ENCODE measurements around the gene MAN2C1. TPM values are rescaled to one million over a fixed set of nuclear protein-coding genes. Genes with fewer than 3 reads are reported as not detected.
"Not testable (repeated sequence)": the region's sequence is repeated elsewhere in the genome, so short reads cannot be mapped to it uniquely, and the experiment has no call there.

MAN2C1 gene
- total RNA-seq = 100 to 1,000 TPM; 114 to 245 TPM

DNA sequence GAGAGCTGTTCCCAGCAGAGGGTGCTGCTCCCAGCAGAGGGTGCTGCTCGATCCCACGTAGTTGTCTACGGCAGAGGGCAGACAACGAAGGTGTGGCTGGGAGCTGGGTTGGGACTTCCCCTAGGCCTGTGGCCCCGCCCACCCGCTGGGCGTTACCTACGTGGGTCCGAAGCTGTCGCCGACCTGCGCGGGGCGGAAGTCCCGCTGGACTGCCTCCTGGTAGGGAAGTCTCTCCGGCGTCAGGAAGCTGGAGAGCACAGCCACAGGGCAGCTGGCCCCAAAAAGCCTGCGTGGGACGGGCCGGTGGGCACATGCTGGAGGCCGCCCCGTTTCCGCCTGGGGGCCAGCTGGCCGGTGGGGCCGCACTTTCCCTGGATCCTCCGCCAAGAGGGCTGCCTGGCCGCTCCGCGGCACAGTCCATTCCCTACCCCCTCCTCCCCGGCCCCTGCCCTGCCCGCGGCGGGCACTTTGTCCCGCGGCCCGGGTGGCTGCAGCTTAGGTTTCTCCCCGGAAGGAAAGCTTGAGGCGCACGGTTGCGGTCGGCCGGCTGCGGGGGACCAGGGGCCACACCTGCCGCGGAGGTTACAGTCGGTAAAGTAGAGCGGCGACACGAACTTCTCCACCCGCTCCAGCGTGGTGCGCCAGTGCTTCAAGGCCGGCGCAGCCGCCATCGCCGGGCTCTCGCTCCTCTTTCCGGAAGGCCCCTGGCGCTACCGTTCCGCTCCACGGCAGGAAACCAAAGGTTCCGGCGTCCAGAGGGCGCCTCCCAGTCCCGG is at the start of gene MAN2C1:
MAN2C1 (minus strand) TSS at position 695 of the 776 bp plus-strand sequence; CDS start at position 671, 24 bp downstream.
- peak; percentile 96 for ATAC-seq (replicated peaks)
- Mint-ChIP-seq H3K9me3 (no peaks in the 10 kb centered on the region), H3K36me3 (ENCODE audit: low read depth) (peaks cover 73% of the 10 kb centered on the region), H3K27me3 (no peaks in the 10 kb centered on the region), H3K27ac (peak within 1 kb of the TSS; percentile 94), H3K4me3 (peak within 1 kb of the TSS; percentile 95), H3K4me1 (peaks cover 6% of the 10 kb centered on the region)

DNA sequence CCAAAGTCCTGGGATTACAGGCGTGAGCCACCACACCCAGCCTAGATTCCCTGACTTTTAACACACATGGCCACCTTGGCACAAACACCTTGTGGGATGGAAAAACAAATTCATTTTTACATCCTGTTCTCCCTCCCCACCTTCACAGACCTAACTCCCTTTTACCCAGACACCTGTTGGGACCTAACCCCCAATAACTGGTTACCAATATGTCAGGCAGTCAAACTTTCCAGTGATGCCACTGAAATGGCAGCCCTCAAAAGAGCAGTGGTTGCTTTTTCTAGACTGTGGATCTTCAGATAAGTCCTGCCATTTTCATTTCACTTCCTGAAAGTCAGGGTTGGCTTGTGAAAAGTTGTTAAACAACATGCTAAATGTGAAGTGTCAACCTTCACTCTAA is 48.2 kb upstream of the MAN2C1 start:
- Mint-ChIP-seq H3K4me1 (peaks cover 13% of the 10 kb centered on the region), H3K36me3 (ENCODE audit: low read depth) (peaks cover 91% of the 10 kb centered on the region)
- ATAC-seq (replicated peaks) = no peak

DNA sequence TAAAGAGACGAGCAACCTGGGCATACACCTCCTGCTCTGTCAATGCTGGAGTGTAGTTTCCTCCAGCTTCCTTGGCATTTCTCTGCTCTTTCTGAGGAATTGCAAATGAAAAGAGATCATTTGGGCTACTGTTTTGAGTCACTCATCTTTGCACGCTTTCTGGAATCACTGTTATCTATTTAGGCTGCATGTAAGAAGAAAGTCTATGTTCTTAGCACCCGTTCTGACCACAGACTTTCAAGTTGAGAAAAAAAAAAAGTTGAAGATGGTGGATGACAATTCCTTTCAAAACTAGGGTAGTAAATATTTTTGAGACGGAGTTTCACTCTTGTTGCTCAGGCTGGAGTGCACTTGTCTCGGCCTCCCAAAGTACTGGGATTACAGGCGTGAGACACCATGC is 41.8 kb upstream of the MAN2C1 start:
- peak overlapping the region; percentile 5 for H3K4me3 Mint-ChIP-seq
- H3K36me3 Mint-ChIP-seq (ENCODE audit: low read depth) = peaks cover 100% of the 10 kb centered on the region
- H3K27me3 Mint-ChIP-seq = no peaks in the 10 kb centered on the region
- H3K4me1 Mint-ChIP-seq = peaks cover 25% of the 10 kb centered on the region
- ATAC-seq (replicated peaks) = peak; percentile 63
- H3K9me3 Mint-ChIP-seq = no peaks in the 10 kb centered on the region
- peak overlapping the region; percentile 39 for H3K27ac Mint-ChIP-seq

More for the DNA sequence above, 48.2 kb upstream of the MAN2C1 start:
- no peaks in the 10 kb centered on the region for H3K27me3 Mint-ChIP-seq
- H3K4me3 Mint-ChIP-seq = no peak overlapping the region
- no peaks in the 10 kb centered on the region for H3K9me3 Mint-ChIP-seq
- H3K27ac Mint-ChIP-seq = peak overlapping the region; percentile 76

DNA sequence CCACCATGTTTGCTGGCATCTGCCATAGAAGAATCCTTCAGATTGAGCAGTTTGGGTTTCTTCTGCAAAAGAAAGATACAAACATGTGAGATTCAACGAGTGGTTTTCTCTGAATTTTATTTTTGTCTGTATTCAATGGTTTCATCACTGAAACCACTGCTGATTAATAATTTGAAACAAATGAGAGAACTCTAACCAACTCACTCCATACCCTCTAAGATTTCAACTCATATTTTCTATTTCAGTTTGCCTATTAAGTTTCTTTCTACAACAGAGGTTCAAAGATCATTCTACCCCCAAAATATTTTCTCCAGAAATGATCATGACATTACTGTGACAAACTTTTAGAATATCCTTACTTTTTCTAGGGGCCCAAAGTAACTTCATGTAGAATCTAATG is 38.7 kb upstream of the MAN2C1 start:
- Mint-ChIP-seq H3K9me3 (no peaks in the 10 kb centered on the region), H3K27ac (peak overlapping the region; percentile 90), H3K36me3 (ENCODE audit: low read depth) (peaks cover 100% of the 10 kb centered on the region), H3K4me3 (peak overlapping the region; percentile 70), H3K4me1 (peaks cover 23% of the 10 kb centered on the region), H3K27me3 (no peaks in the 10 kb centered on the region)
- ATAC-seq (replicated peaks) = peak; percentile 76

DNA sequence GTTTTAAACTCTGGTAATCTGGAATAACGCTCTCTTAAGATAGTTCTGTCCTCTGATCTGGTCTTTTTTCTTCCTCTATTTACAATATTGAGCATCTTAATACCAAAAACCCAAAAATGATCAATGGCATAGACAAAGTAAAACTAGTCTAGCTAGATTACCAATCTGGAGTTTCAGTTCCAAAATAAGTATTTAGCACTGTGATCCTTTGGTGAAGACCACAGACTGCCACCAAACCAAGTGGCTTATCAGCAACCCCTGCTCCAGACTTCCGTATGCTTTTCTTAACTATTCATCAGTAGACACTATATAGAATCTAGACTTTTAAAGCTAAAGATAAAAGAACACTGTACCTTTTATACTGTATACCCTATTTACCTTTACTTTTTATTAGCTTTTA is 35.5 kb upstream of the MAN2C1 start:
- peak overlapping the region; percentile 81 for H3K27ac Mint-ChIP-seq
- H3K4me1 Mint-ChIP-seq = peaks cover 17% of the 10 kb centered on the region
- ATAC-seq (replicated peaks) = peak; percentile 56
- peaks cover 100% of the 10 kb centered on the region for H3K36me3 Mint-ChIP-seq (ENCODE audit: low read depth)
- no peak overlapping the region for H3K4me3 Mint-ChIP-seq
- H3K9me3 Mint-ChIP-seq = no peaks in the 10 kb centered on the region
- no peaks in the 10 kb centered on the region for H3K27me3 Mint-ChIP-seq

DNA sequence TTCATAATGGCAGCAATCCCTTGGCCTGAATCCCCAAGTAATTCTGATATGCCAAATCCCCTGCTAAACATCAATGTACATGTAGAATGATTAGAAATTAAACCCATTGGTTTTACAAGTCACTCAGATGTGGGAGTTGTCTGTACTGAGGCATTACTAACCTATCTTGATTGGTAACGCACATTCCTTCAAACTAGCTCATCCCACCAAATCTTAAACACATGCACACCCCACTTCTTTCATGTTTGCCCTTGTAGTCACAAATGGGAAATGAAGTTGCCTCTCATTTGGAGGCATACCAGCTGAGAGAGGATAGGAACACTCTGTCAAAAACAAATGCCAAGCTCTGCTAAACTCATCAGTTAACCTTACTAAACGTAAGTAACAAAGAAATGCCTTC is 29.1 kb upstream of the MAN2C1 start:
- H3K9me3 Mint-ChIP-seq = no peaks in the 10 kb centered on the region
- ATAC-seq (replicated peaks) = no peak
- H3K4me1 Mint-ChIP-seq = peaks cover 12% of the 10 kb centered on the region
- H3K36me3 Mint-ChIP-seq (ENCODE audit: low read depth) = peaks cover 100% of the 10 kb centered on the region
- no peaks in the 10 kb centered on the region for H3K27me3 Mint-ChIP-seq
- H3K4me3 Mint-ChIP-seq = no peak overlapping the region
- H3K27ac Mint-ChIP-seq = peak overlapping the region; percentile 37

DNA sequence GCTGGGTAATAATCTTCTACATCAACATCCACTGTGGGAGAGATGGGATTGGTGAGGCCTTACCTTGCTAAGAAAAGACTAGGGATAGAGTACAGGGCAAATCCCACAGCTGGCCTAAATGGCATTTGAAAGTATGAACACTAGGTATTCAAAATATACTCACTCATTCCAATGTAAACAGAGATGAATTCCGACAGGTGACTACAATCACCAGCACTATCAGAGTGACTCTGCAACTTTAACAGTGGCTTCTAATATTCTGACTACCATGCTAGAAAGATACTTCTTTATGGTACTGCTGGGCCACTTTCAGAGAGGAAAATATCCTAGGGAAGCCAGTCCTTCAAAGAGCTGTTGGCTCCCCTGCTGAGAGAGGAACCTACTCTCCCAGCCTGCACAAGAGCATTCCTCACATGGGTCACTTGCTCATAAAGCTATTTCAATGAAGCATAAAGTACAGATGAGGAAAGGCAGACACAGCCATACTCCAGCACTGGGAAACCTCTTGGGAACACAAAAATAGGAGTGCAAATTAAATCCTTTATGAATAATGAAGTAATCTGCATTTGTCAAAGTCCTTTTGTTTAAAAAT is 21.5 kb upstream of the MAN2C1 start:
- ATAC-seq (replicated peaks) = no peak
- no peaks in the 10 kb centered on the region for H3K27me3 Mint-ChIP-seq
- H3K9me3 Mint-ChIP-seq = no peaks in the 10 kb centered on the region
- H3K4me3 Mint-ChIP-seq = no peak overlapping the region
- H3K27ac Mint-ChIP-seq = no peak overlapping the region
- H3K4me1 Mint-ChIP-seq = peaks cover 14% of the 10 kb centered on the region
- peaks cover 100% of the 10 kb centered on the region for H3K36me3 Mint-ChIP-seq (ENCODE audit: low read depth)

DNA sequence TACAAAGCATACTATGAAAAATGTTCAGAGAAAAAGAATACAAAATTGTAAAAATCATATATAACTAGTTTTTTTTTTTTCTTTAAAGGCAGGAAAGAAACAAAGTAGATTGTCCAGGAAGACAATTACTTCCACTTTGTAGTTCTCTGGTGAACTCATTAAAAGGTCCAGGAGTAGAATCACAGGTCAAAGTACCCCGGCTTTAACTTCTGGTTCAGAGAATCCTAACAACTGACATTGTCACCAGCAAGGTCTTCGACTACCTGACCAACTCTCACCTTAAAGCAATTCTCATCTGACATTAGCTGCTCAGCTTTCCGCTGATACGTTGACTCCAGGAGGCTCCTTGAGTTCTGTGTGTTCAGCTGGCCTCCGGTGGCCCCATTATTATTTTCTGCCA is 15.6 kb upstream of the MAN2C1 start:
- ATAC-seq (replicated peaks) = not testable (repeated sequence)

DNA sequence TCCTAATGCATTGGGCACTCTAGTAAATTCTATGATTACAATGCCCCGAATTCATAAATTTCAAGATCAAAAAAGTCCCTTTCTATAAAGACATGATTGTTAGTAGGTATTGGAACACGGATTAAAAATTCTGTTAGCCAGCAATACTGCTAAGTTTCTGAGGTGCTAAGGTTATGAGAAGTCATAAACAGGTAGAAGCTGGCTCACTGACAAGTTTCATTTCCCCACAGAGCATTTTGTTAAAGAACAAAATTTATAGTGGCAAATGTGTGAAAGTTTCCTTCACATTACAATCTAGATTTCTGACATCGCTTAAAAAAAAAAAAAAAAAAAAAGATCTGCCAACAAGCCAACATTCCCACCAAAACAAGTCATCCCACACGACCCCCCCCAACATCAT is 12.4 kb upstream of the MAN2C1 start:
- Mint-ChIP-seq H3K9me3 (no peaks in the 10 kb centered on the region), H3K27me3 (no peaks in the 10 kb centered on the region), H3K4me3 (no peak overlapping the region), H3K36me3 (ENCODE audit: low read depth) (peaks cover 100% of the 10 kb centered on the region), H3K4me1 (no peaks in the 10 kb centered on the region), H3K27ac (peak overlapping the region; percentile 24)
- no peak for ATAC-seq (replicated peaks)

More for the DNA sequence above, 15.6 kb upstream of the MAN2C1 start:
- not testable (repeated sequence) for H3K27ac Mint-ChIP-seq, H3K27me3 Mint-ChIP-seq, H3K4me1 Mint-ChIP-seq, H3K9me3 Mint-ChIP-seq, H3K4me3 Mint-ChIP-seq
- peaks cover 100% of the 10 kb centered on the region for H3K36me3 Mint-ChIP-seq (ENCODE audit: low read depth)

DNA sequence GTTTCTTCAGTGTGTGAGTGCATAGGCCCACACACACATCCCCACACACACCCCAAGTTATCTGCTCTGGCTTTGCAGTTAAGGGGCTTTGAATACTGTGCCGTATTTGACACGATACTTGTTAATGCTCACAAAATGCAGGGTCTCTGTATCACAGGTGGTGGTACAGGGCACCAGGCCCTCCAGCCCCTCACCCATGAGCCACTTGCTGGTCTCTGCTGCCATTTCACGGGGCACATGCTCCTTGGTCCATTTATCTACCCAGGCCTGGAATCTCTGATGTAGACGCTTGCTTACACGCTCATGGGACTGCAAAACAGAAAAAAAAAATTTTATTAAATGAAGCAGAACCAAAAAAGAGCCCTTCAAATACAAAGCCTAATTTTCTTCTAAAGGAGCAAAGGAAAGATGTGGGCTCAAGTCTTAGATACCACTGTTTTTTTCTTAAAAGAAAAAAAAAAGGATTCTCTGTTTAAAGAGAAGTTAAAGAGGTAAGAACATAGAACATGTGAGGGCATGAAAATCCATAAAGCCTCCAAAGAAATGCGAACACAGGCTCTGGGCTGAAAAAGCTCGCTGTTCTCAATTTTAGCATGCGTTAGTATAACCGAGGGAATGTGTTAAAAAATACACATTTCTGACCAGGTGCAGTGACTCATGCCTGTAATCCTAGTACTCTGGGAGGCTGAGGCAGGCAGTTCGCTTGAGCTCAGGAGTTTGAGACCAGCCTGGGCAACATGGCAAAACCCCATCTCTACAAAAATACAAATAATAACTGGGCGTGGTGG is 3.7 kb upstream of the MAN2C1 start:
- no peak for ATAC-seq (replicated peaks)
- Mint-ChIP-seq H3K9me3 (no peaks in the 10 kb centered on the region), H3K27ac (no peak overlapping the region), H3K36me3 (ENCODE audit: low read depth) (peaks cover 87% of the 10 kb centered on the region), H3K4me3 (no peak overlapping the region), H3K4me1 (peaks cover 6% of the 10 kb centered on the region), H3K27me3 (no peaks in the 10 kb centered on the region)

DNA sequence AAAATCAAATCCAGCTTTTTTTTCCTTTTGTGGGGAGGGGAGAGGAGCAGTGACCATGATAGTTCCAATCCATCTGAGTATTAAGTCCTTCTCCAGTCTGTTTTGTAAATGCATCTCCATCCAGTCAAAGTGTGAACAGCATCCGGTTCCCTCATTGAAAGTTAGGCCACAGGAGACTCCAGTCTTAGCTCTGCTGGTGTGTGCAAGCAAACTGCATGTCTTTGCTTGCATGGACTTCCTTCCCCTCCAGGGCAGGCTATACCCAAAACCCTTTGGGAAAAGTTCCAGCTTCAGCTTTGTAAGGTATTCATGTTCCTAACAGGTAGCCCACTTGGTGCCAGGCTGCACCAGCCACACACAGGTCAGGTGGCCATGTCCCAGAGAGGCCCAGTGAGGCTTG is 3.1 kb upstream of the MAN2C1 start:
- H3K27ac Mint-ChIP-seq = no peak overlapping the region
- no peak for ATAC-seq (replicated peaks)
- no peaks in the 10 kb centered on the region for H3K9me3 Mint-ChIP-seq
- H3K4me3 Mint-ChIP-seq = no peak overlapping the region
- H3K36me3 Mint-ChIP-seq (ENCODE audit: low read depth) = peaks cover 81% of the 10 kb centered on the region
- H3K27me3 Mint-ChIP-seq = no peaks in the 10 kb centered on the region
- peaks cover 6% of the 10 kb centered on the region for H3K4me1 Mint-ChIP-seq

DNA sequence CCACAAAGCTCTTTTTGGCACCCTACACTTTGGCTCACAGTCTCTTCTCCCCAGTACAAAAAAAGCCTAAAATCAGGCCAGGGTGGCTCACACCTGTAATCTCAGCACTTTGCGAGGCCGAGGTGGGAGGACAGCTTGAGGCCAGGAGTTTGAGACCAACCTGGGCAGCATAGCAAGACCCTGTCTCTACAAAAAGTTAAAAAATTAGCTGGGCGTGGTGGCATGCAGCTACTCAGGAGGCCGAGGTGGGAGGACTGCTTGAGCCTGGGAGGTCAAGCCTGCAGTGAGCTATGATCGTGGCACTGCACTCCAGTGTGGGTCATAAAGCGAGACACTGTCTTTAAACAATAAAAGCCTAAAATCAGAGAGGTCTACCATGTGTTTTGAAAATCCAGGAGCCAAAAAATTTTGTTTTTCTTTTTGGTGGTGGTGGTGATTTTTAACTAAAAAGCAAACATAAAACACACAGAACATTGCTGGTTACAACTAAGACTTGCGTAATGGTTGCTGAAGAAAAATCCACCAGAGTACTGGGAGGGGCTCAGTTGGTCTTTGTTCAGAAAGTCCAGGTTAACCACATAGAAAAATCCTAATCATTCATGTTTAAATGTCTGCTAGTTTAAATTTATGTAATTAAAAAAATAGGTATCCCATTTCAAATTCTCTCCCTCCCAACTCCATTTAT is 1.6 kb upstream of the MAN2C1 start:
- H3K36me3 Mint-ChIP-seq (ENCODE audit: low read depth) = peaks cover 75% of the 10 kb centered on the region

DNA sequence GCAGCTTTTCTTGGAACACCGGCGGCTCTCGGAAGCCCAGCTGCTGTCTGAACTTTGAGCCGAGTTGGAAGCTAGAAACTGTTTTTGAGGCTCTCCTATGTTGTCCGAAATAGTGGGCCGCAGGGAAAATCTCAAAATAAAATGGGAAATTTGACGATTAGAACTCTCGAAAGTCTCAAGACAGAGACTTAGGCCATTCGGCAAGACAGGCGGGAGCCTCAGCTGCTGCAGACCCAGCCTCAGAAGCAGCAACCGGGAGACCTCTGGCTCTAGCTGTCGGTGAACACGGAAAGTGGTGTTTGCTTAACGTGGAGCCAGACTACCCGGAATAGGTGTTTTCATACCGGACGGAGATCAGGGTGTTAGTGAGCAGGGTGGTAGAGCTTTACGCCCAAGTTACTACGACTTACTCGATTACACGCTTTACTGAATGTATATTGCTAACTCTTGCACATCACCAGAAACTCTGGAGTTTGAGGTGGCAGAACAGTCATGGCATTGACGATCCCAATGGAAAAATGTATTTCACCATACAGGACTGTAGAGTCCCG is 357 bp upstream of the MAN2C1 start:
- Mint-ChIP-seq H3K4me1 (peaks cover 6% of the 10 kb centered on the region), H3K36me3 (ENCODE audit: low read depth) (peaks cover 75% of the 10 kb centered on the region), H3K27ac (peak overlapping the region; percentile 94), H3K4me3 (peak overlapping the region; percentile 95), H3K27me3 (no peaks in the 10 kb centered on the region), H3K9me3 (no peaks in the 10 kb centered on the region)
- ATAC-seq (replicated peaks) = peak; percentile 3

More for the DNA sequence above, 1.6 kb upstream of the MAN2C1 start:
- ATAC-seq (replicated peaks) = no peak
- Mint-ChIP-seq H3K27me3 (no peaks in the 10 kb centered on the region), H3K27ac (peak overlapping the region; percentile 94), H3K4me1 (peaks cover 6% of the 10 kb centered on the region), H3K4me3 (peak overlapping the region; percentile 95), H3K9me3 (no peaks in the 10 kb centered on the region)

DNA sequence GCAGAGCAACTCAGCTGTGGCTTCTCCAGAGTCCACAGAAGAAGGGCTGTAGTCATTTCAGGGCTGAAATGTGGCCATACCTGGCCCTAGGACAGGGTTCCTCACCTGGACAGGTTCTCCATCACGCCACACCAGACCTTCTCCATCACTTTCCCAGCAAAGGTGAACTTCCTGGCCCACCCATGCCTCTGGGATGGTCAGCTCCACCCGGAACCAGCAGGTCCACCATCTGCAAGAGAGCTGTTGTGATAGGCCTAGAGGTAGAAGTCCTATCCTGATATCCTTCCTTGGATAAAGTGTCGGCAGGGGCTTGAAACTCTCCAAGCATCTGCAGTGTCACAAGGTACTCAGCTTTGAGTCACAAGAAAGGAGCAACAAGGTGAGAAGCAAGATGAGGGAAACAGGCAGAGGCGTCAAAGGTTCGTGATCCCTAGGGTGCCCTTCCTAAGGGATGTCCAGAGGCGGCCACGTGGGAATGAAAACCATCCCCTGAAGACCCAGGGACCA is 948 bp downstream of the MAN2C1 start:
- no peak for ATAC-seq (replicated peaks)
- Mint-ChIP-seq H3K9me3 (no peaks in the 10 kb centered on the region), H3K4me1 (peaks cover 6% of the 10 kb centered on the region), H3K27me3 (no peaks in the 10 kb centered on the region), H3K4me3 (peak overlapping the region; percentile 95), H3K36me3 (ENCODE audit: low read depth) (peaks cover 70% of the 10 kb centered on the region), H3K27ac (peak overlapping the region; percentile 72)
